GM18867 (cell line): ENCODE measurements around the gene TIMD4.
"Not testable (repeated sequence)": the region's sequence is repeated elsewhere in the genome, so short reads cannot be mapped to it uniquely, and the experiment has no call there.

ENCODE experiments used
- ATAC-seq: cut with Tn5 transposase; IDR thresholded peaks from one replicate; pipeline ENCODE4 v1.9.1; 2021; ENCODE audit warnings: mild to moderate bottlenecking, moderate library complexity; ENCODE audit not compliant: unreplicated experiment

The TIMD4 gene

DNA sequence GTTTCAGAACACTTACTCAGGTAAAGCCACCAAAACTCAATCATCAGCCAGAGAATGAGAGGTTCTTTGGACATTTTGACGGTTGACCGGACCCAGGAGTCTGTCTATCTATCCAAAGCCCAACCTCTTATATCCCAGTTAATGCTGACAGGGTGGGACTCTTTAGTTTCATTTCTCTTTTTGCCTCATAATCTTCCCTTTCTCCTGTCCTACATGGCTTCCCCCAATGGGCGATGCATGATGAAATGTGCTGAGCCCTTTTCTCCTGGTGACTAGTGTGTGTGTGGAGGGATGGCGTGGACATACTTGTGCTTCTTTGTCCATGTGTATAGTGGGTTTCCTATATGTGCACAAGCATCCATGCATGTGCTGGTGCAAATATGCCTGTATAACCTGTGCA, at the start of gene TIMD4:
TSS of gene TIMD4 (minus strand) at position 102 of the 400 bp plus-strand sequence. CDS start at position 74, 28 bp downstream.
- ATAC-seq: no peak

DNA sequence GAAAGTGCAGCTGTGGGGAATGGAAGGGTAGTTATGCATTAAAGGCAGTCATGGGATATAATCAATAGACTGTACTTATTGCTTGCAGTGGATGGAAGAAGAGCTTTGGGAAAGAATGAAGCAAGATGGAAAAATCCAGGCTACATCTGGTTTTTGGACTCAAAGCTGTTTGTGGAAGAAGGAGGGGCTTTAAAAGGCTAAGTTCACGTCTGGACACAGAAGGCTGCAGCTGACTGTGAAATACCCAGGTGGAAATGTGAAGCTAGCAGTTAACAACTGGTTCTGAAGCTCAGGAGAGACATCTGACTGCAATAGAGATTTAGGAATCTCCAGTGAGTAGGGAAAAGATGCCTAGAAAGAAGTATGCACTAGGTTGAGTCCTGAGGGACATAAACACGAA, 43.2 kb upstream of the TIMD4 start:
- no peak for ATAC-seq

GRCh38 chr5:157004893-157005551, 42.0 kb upstream of the TIMD4 start:
- ATAC-seq: no peak

- ATAC-seq: no peak
These were observed 28.7 kb upstream of the TIMD4 start for GRCh38 chr5:156991714-156992113.

- ATAC-seq: no peak
These were observed 21.0 kb upstream of the TIMD4 start for GRCh38 chr5:156984064-156984463.

DNA sequence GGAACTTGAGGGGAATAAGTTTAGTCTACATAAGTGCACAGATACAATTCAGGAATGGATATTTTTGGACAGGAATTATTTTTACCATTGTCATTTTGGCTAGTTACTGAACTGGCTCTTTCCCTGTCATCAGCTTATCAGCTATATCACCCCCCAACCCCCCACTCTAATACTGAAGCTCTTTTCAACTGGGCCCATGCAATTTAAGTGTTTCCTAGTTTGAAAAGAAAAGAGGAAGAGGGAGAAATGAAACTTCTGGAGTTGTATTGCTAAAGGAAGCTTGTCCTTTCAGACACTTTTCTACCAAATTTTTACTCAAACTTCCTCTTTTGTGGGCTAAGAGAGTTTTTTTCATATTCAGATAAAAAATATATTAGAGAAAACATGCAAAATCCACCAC, 18.5 kb upstream of the TIMD4 start:
- no peak for ATAC-seq

DNA sequence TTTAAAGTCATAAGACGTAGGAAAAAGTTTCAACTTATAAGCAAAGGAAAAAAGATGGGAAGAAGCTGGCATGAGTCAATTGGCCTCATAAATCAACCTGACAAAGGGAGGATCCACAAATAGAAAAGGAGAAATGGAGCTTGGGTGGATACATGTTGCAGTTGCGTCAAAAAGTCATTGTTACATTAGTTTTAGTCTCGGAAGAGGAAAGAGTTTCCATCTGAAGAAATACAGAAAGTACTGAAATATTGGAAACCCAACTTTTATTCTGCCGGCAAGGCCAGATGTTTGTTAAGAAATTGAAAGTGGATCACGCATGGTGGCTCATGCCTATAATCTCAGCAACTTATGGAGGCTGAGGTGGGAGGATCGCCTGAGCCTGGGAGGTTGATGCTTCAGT, 11.3 kb upstream of the TIMD4 start:
- no peak for ATAC-seq

- ATAC-seq: no peak
These were observed 9.0 kb upstream of the TIMD4 start for GRCh38 chr5:156971848-156972525.

GRCh38 chr5:156971415-156971814, 8.4 kb upstream of the TIMD4 start:
- no peak for ATAC-seq

DNA sequence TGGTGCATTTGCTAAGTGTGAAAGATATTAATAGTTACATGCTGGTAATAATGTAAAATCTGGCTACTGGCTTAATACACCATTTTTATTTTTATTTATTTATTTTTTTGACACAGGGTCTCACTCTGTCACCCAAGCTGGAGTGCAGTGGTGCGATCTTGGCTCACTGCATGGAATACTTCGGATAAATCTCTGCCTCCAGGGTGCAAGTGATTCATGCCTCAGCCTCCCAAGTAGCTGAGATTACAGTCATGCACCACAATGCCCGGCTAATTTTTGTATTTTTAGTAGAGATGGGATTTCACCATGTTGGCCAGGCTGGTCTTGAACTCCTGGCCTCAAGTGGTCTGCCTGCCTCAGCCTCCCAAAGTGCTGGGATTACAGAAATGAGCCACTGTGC, 4.4 kb upstream of the TIMD4 start:
- ATAC-seq: not testable (repeated sequence)

GRCh38 chr5:156956321-156956720, 6.7 kb downstream of the TIMD4 start:
- no peak for ATAC-seq

- no peak for ATAC-seq
These were observed 11.7 kb downstream of the TIMD4 start for GRCh38 chr5:156951359-156951758.

- no peak for ATAC-seq
These were observed 12.3 kb downstream of the TIMD4 start for GRCh38 chr5:156950716-156951115.

- no peak for ATAC-seq
These were observed 13.6 kb downstream of the TIMD4 start for GRCh38 chr5:156949424-156949823.

DNA sequence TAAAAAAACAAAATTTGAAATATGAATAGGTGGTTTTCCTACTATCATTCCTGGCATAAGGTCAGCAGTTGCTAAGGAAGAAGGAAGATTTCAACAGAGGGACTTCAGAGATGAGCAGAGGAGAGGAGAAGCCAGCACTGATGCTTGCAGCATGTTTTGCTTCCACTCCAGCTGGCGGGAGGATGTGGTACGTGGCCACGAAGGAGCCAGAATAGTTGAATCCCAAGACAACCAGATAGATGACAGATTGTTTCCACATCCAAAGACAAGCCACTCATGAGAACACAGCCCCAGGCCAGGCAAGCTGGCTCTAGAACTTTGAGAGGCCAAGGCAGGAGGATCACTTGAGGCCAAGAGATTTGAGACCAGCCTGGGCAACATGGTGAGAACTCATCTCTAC, 15.1 kb downstream of the TIMD4 start:
- ATAC-seq: no peak

DNA sequence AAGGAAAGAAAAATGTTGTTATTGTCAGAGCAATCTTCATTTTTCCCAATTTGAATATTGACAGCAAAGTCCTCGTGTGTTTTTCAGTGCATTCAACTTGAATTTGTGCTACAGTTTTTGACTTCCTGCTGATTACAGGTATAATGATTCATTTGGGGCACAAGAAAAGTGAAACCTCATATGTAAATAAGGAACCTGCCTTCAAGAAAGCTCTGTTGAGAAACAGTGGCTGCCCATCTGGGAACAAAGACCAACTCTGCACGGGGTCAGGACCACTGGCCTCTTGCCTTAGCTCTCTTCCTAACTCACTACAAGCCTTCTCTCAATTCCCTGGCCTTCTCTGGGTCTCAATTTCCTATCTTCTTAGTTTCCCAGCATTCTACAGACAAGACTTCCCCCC, 21.0 kb downstream of the TIMD4 start:
- peak; percentile 98 for ATAC-seq

DNA sequence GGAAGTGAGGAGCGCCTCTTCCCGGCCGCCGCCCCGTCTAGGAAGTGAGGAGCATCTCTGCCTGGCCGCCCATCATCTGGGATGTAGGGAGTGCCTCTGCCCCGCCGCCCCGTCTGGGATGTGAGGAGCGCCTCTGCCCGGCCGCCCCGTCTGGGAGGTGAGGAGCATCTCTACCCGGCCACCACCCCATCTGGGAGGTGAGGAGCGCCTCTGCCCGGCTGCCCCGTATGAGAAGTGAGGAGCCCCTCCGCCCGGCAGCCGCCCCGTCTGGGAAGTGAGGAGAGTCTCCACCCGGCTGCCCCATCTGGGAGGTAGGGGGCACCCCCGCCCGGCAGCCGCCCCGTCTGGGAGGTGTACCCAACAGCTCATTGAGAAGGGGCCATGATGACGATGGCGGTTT, 22.6 kb downstream of the TIMD4 start:
- ATAC-seq: not testable (repeated sequence)

DNA sequence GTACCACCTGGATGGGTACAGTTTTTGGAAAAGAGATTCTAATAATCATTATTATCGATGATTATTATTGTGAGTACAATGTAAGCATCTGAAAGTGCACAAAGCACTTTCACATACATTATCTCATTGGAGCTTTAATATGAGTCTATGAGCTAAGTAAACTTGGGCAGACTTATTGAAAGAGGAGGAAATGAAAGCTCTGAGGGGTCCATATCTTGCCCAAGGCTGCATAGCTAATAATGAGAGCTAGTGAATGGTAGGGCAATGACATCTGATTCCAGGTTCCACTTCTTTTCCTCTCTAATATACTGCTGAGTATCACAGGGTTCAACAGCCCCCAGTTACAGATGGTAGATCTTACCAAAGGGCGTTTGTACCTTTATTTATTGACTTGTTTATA, 26.1 kb downstream of the TIMD4 start:
- ATAC-seq: peak; percentile 47

DNA sequence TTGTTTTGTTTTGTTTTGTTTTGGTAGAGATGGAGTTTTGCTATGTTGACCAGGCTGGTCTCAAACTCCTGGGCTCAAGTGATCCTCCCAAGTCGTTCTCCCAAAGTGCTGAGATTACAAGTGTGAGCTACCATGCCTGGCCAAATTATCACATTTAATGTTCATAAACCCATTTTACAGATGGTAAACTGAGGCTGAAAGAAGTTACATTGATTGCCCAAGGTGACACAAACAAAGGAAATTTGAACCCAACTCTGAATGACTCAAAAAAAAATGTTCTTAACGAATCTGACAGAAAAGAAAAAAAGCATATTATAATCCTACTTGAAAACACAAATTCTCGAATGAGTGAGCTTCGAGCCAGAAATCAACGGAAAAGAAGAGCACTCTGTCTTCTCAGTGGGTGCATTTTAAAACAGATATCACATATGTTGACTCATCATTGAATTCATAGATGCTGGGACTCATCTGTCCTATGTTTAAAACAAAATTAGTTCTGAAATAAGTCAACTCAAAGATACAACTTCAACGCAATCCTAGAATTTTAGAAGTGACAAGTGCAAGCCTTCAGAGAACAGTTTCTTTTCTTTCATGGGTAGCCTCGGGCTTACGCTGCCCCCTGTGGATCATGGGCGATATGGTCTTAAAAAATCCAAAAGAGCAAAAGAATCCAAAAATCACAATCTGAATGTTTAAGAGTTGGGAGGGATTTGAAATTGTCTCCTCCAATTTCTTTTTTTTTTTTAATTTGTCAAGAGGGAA, 28.4 kb downstream of the TIMD4 start:
- peak; percentile 46 for ATAC-seq

- no peak for ATAC-seq
These were observed 33.6 kb downstream of the TIMD4 start for GRCh38 chr5:156929366-156929948.

- no peak for ATAC-seq
These were observed 35.5 kb downstream of the TIMD4 start for GRCh38 chr5:156927545-156927944.

DNA sequence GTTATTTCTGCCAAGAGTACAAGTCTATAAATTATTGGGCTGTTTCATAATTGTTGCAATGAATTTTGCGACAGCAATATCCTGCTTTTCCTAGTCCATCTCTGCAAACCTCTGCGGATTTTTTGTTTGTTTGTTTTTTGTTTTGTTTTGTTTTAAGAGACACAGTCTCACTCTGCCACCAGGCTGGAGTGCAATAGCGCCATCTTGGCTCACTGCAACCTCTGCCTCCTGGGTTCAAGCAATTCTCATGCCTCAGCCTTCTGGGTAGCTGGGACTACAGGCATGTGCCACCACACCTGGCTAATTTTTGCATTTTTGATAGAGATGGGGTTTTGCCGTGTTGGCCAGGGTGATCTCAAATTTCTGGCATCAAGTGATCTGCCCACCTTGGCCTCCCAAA, 37.3 kb downstream of the TIMD4 start:
- ATAC-seq: not testable (repeated sequence)
